GM21367 (cell line): ENCODE measurements around the gene AMOTL2.

ENCODE experiments used
- ATAC-seq: cut with Tn5 transposase; IDR thresholded peaks from one replicate; pipeline ENCODE4 v1.9.1; 2021; ENCODE audit not compliant: unreplicated experiment

AMOTL2 gene

GRCh38 chr3:134366928-134367811 lies 7.1 kb downstream of the AMOTL2 start:
- ATAC-seq, result no peak

GRCh38 chr3:134366221-134366927 lies 7.9 kb downstream of the AMOTL2 start:
- ATAC-seq, result no peak

GRCh38 chr3:134365766-134366065 lies 8.5 kb downstream of the AMOTL2 start:
- no peak for ATAC-seq

- no peak for ATAC-seq
Measured at GRCh38 chr3:134364936-134365765, 9.1 kb downstream of the AMOTL2 start.

- ATAC-seq, result no peak
Measured at GRCh38 chr3:134364061-134364935, 9.9 kb downstream of the AMOTL2 start.

GRCh38 chr3:134363381-134363755 lies 10.9 kb downstream of the AMOTL2 start:
- no peak for ATAC-seq

- ATAC-seq, result no peak
Measured at GRCh38 chr3:134362670-134363380, 11.4 kb downstream of the AMOTL2 start.

GRCh38 chr3:134362221-134362620 lies 12.0 kb downstream of the AMOTL2 start:
- no peak for ATAC-seq

GRCh38 chr3:134361162-134361835 lies 12.9 kb downstream of the AMOTL2 start:
- ATAC-seq, result no peak

GRCh38 chr3:134360046-134360445 lies 14.2 kb downstream of the AMOTL2 start:
- ATAC-seq, result no peak

GRCh38 chr3:134359121-134360010 lies 14.9 kb downstream of the AMOTL2 start:
- ATAC-seq, result no peak

- no peak for ATAC-seq
Measured at GRCh38 chr3:134357914-134358811, 16.1 kb downstream of the AMOTL2 start.

- no peak for ATAC-seq
Measured at GRCh38 chr3:134357261-134357913, 16.9 kb downstream of the AMOTL2 start.

- ATAC-seq, result no peak
Measured at GRCh38 chr3:134356411-134357040, 17.7 kb downstream of the AMOTL2 start.

- ATAC-seq, result no peak
Measured at GRCh38 chr3:134355416-134355815, 18.8 kb downstream of the AMOTL2 start.

GRCh38 chr3:134354612-134355251 lies 19.5 kb downstream of the AMOTL2 start:
- ATAC-seq, result no peak
